HG02759 (cell line): ENCODE results near the gene CSTPP1.
"Not testable (repeated sequence)": the region's sequence is repeated elsewhere in the genome, so short reads cannot be mapped to it uniquely, and the experiment has no call there.

Experiments used
- ATAC-seq: cut with Tn5 transposase; IDR thresholded peaks from one replicate; pipeline ENCODE4 v1.9.1; 2021; ENCODE audit warnings: mild to moderate bottlenecking, moderate library complexity; ENCODE audit not compliant: unreplicated experiment

The CSTPP1 gene

GRCh38 chr11:47189100-47189834 is 252.7 kb downstream of the CSTPP1 start:
- ATAC-seq: no peak

- not testable (repeated sequence) for ATAC-seq
Measured at GRCh38 chr11:47191137-47191536, 254.6 kb downstream of the CSTPP1 start.

- no peak for ATAC-seq
Measured at GRCh38 chr11:47192111-47192510, 255.6 kb downstream of the CSTPP1 start.

- not testable (repeated sequence) for ATAC-seq
Measured at GRCh38 chr11:47198161-47198560, 261.6 kb downstream of the CSTPP1 start.

GRCh38 chr11:47201015-47201414 is 264.5 kb downstream of the CSTPP1 start:
- no peak for ATAC-seq

GRCh38 chr11:47202576-47202975 is 266.0 kb downstream of the CSTPP1 start:
- ATAC-seq: no peak

- ATAC-seq: no peak
Measured at GRCh38 chr11:47204637-47204989, 268.1 kb downstream of the CSTPP1 start.

- ATAC-seq: not testable (repeated sequence)
Measured at GRCh38 chr11:47206577-47206976, 270.0 kb downstream of the CSTPP1 start.

GRCh38 chr11:47207459-47207858 is 270.9 kb downstream of the CSTPP1 start:
- no peak for ATAC-seq

- ATAC-seq: not testable (repeated sequence)
Measured at GRCh38 chr11:47208008-47208552, 271.5 kb downstream of the CSTPP1 start.

- ATAC-seq: no peak
Measured at GRCh38 chr11:47208628-47209027, 272.1 kb downstream of the CSTPP1 start.
